HL-60/S4 treated with phorbol 12-myristate 13-acetate at 8.2 ng/mL for 4 days and 3 days (cell line): ENCODE data around the gene ZNF396.

Experiments
- in situ Hi-C: fragments of 300-500 bp; cut with MboI; formaldehyde crosslinking; loops from 2 replicates; pipeline ENCODE4 v1.15.0; 2022; ENCODE audit warnings: low sequenced_read_pairs

Gene ZNF396

GRCh38 chr18:35376742-35377695 lies at the start of gene ZNF396:
Gene ZNF396 (minus strand): TSS chr18:35377337. CDS start chr18:35374292, 3,045 bp downstream.
- in situ Hi-C loops = loop anchor here (25.0 kb wide), 1 partner anchor 610 kb away; no protein-coding TSS in a partner anchor

DNA sequence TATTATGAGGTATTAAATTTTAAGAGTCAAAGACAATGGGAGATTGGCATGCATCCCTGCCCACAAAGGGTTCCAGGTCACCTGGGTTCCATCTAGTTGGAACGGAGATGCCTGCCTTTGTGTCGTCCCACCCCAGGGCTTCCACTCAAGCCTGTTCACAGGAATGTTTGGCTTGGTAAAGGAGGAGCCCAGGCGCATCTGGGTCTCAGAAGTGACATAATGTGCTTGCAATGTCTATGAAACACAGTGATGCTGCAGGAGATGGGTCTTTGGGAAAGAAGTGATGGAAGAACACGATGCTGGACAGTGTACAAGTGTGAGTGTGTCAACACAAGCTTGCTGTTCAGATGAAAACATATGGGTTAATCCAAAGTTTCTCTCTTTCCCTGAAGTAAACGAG lies 49.6 kb upstream of the ZNF396 start:
- in situ Hi-C loops = no loop called here

GRCh38 chr18:35424356-35424755 lies 47.2 kb upstream of the ZNF396 start:
- in situ Hi-C loops = no loop called here

DNA sequence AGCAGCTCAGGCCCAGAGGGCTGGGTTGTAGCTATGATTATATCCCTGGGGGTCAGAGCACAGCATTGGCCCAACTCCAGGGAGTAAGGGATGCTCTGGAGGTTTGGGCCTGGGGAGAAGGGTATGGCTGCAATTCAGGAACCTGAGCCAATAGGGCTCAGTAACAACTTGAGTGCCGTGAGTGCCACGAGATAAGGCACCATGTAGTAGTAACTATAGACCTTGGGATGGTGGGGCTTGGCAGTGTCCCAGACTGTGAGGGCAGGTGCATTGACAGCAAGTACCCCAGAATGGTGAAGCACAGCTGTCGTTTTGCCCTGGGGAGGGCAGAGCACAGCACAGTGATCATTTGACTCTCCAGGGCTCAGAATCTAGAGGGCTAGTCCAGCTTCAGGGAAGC lies 45.1 kb upstream of the ZNF396 start:
- in situ Hi-C loops = no loop called here

GRCh38 chr18:35418610-35419009 lies 41.5 kb upstream of the ZNF396 start:
- in situ Hi-C loops = no loop called here

- in situ Hi-C loops = no loop called here
These were observed 40.1 kb upstream of the ZNF396 start for GRCh38 chr18:35417223-35417622.

DNA sequence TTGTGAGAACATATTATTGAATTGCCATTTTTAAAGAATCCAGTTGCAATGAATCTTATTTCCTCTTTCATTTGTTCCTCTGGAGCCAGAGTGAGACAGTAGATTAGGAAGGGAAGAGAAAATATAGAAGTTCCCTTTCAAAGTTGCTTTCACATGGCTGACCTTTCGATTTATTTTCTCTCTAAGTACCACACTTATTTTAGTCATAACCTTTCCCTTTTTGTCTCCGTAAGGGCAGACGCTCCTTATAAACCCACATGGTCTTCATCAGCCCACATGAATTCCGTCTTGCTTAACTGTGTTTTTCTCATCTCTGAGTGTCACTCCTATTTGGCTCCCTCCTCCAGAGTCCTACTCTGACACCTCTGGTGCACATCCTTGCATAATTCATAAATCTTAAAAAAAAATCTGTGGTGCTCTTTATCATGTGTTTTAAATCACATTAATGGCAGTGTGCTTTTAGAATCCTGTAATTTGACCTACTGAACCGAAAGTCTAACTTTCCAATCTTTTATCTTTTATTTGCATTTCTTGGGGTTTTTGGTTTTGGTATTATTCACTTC lies 38.5 kb upstream of the ZNF396 start:
- in situ Hi-C loops = no loop called here

GRCh38 chr18:35413163-35413511 lies 36.0 kb upstream of the ZNF396 start:
- in situ Hi-C loops = no loop called here

GRCh38 chr18:35411625-35412351 lies 34.7 kb upstream of the ZNF396 start:
- in situ Hi-C loops = no loop called here

GRCh38 chr18:35410561-35410960 lies 33.4 kb upstream of the ZNF396 start:
- in situ Hi-C loops = no loop called here

DNA sequence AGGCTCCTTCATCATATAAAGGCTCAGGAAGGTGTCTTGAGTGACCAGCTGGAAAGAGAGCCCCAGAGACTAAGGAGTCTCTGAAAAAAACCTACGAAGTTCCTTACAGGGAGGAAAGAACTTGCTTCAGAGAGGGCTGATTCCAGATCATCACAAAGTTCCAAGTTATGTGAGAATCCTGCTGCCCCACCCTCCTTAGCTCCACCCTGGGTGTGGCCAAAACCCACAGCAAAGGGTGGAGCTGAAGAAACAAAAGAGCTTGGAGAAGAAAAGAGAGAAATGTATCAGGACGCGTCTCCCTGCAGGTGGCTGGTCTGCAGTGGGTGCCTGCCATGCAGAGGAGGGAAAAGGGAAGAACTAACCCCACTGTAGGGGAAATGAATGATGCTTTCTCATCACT lies 32.8 kb upstream of the ZNF396 start:
- in situ Hi-C loops = no loop called here

DNA sequence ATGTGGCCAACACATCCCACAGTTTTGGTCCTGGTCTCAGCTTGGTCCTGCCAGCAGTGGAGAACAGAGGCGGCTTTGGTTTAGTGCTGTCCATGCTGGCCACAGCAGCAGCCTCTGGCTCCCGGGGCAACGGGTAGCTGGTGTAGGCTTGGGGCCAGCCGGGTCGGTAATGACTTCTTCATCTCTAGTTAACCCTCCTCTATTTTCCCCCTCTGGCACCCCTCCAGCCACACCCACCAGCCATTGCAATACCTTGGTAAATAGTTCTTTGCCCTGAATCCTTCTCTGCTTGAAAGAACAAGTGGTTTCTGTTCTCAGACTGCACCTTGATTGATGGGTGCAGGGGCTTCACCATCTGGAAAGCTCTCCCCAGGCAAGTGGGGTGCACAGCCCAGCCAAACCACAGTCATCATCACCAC lies 31.7 kb upstream of the ZNF396 start:
- in situ Hi-C loops = no loop called here

GRCh38 chr18:35407871-35408481 lies 30.8 kb upstream of the ZNF396 start:
- in situ Hi-C loops = no loop called here

DNA sequence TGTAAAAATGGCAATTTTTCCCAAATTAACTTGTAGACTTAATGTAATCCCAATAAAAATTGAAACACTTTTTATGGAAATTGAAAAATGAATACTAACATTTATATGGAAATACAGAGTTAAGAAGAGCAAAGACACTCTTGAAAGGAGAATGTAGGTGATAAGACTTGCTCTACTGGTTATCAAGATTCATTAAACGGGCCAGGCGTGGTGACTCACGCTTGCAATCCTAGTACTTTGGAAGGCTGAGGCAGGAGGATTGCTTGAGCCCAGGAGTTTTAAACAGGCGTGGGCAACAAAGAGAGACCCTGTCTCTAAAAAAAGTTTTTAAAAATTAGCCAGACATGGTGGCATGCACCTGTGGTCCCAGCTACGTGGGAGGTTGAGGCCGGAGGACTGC lies 29.5 kb upstream of the ZNF396 start:
- in situ Hi-C loops = no loop called here

- in situ Hi-C loops = loop anchor here (25.0 kb wide), 1 partner anchor 589 kb away; no protein-coding TSS in a partner anchor
These were observed 20.8 kb upstream of the ZNF396 start for GRCh38 chr18:35397976-35398375.

- in situ Hi-C loops = loop anchor here (25.0 kb wide), 1 partner anchor 594 kb away; no protein-coding TSS in a partner anchor
These were observed 16.6 kb upstream of the ZNF396 start for GRCh38 chr18:35393716-35394115.

- in situ Hi-C loops = loop anchor here (25.0 kb wide), 1 partner anchor 595 kb away; no protein-coding TSS in a partner anchor
These were observed 15.2 kb upstream of the ZNF396 start for GRCh38 chr18:35392375-35392774.

DNA sequence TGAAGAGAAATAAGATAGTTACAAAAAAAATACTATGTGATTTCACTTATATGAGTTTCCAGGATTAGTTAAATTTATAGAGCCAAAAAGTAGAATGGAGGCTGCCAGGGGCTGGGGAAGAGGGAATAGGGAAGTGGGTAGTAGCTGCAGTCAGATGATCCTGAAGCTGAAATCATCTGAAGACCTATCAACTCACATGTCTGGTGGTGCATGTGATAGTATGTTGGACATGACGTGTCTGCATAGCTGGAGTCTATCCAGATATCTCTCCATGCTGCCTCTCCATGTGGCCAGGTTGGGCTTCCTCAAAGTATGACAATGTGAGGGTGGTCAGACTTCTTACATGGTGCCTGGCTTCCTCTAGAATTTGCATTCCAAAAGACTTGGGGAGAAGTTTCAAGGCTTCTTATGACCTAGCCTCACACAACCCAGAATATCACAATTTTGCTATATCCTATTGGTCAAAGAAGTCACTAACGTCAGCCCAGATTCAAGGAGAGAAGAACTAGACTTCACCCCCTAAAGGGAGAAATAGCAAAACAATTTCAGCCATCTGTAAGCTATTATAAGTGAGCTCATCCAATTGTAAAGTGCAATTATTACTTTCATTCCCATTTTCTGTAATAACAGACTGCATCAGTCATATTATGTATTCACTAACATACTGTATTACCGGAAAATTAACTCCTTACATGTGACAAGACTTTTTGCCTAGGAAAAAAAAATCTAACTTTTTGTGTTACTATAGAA lies 14.0 kb upstream of the ZNF396 start:
- in situ Hi-C loops = loop anchor here (25.0 kb wide), 1 partner anchor 596 kb away; no protein-coding TSS in a partner anchor

- in situ Hi-C loops = loop anchor here (25.0 kb wide), 1 partner anchor 598 kb away; no protein-coding TSS in a partner anchor
These were observed 12.0 kb upstream of the ZNF396 start for GRCh38 chr18:35389095-35389618.

GRCh38 chr18:35387152-35387571 lies 10.0 kb upstream of the ZNF396 start:
- in situ Hi-C loops = loop anchor here (25.0 kb wide), 1 partner anchor 600 kb away; no protein-coding TSS in a partner anchor
